Tibial nerve (tissue), 4 donors: ENCODE measurements around the gene ADD3.

Source experiments
- EP300 ChIP-seq, 2 donors: sonication (generic); formaldehyde crosslinking; IDR thresholded peaks; one replicate each; pipeline ENCODE4 v1.6.1; 2017; ENCODE audit warnings: antibody characterized with exemption in 2 of 2, mild to moderate bottlenecking in 1 of 2
- POLR2A ChIP-seq, 2 donors: fragments of 450-650 bp; IDR thresholded peaks; one replicate each; pipeline ENCODE4 v1.6.1; 2017; ENCODE audit warnings: antibody characterized with exemption in 2 of 2, mild to moderate bottlenecking in 2 of 2, moderate library complexity in 2 of 2
- TF ChIP-seq, protein P1 (sequence below), 5 experiments: fragments of 200-600 bp in 3 of 5; fragments of 450-650 bp in 2 of 5; sonication (generic) in 3 of 5; IDR thresholded peaks; one replicate each; pipeline ENCODE4 v1.5.1; 2016 to 2019; ENCODE audit warnings: antibody characterized with exemption in 5 of 5, mild to moderate bottlenecking in 3 of 5, moderate library complexity in 2 of 5

DNA sequence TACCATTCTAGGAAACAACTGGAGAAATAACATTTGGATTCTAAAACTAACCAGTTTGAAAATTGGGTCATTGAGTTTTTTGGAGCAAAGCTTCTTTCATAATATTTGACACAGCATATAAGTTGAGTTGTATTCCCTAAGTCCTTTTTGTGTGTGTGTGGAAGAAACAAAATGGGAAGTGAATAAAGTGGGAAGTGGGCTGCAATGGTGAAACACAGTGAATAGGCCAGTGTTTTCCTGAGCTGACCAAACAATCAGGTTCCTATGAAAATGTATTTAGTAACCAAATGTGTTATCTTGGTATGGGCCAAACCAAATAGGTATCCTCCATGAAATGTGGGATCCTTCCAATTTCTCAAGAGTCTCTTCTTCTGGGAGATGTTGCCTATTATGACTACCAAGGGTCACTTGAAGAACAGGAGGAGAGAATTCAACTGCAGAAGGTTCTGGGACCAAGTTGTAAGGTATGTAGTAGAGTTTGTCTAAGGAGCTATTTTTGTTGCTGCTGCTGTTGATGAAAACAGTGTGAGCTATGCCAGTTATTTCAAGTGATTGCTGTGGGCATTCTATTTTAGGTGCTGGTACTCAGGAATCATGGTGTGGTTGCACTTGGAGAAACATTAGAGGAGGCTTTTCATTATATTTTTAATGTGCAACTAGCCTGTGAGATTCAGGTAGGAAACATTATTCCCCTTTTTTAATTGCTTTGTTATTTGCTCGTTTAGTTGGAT lies 111.3 kb downstream of the ADD3 start:
- TF ChIP-seq, protein P1, sequence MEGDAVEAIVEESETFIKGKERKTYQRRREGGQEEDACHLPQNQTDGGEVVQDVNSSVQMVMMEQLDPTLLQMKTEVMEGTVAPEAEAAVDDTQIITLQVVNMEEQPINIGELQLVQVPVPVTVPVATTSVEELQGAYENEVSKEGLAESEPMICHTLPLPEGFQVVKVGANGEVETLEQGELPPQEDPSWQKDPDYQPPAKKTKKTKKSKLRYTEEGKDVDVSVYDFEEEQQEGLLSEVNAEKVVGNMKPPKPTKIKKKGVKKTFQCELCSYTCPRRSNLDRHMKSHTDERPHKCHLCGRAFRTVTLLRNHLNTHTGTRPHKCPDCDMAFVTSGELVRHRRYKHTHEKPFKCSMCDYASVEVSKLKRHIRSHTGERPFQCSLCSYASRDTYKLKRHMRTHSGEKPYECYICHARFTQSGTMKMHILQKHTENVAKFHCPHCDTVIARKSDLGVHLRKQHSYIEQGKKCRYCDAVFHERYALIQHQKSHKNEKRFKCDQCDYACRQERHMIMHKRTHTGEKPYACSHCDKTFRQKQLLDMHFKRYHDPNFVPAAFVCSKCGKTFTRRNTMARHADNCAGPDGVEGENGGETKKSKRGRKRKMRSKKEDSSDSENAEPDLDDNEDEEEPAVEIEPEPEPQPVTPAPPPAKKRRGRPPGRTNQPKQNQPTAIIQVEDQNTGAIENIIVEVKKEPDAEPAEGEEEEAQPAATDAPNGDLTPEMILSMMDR (IDR thresholded peaks at IDR 0.05), result no peak
- TF ChIP-seq POLR2A (IDR thresholded peaks at IDR 0.05), result no peak
- TF ChIP-seq EP300 (IDR thresholded peaks at IDR 0.05), result no peak
